NCI-H748 treated with DMSO at 0.1 percent for 48 hours (cell line): ENCODE measurements around the gene DOK6.
"Not testable (repeated sequence)": the region's sequence is repeated elsewhere in the genome, so short reads cannot be mapped to it uniquely, and the experiment has no call there.

Source experiments
- DNase-seq: peaks from one replicate; lab custom pipeline; 2025; lab: John Stamatoyannopoulos, UW

The DOK6 gene

GRCh38 chr18:69870736-69871135 lies 470.0 kb downstream of the DOK6 start:
- DNase-seq: no peak

DNA sequence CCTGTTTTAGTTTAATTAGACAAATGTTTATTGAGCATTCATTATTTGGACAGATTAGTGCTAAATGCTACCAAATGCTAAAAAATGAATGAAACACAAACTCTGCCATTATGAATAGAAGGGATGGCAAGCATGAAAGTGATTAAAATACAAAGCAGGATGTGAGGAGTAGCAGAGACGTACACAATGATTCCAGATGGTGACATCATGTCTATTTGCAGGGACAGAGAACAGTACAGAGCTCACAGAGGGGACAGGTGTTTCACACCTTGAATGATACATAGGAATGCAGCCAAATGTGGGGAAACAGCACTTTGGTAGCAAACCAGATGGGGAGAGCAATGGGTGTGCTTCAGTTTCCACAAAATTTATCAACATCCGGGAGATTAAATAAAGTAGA lies 470.7 kb downstream of the DOK6 start:
- no peak for DNase-seq

DNA sequence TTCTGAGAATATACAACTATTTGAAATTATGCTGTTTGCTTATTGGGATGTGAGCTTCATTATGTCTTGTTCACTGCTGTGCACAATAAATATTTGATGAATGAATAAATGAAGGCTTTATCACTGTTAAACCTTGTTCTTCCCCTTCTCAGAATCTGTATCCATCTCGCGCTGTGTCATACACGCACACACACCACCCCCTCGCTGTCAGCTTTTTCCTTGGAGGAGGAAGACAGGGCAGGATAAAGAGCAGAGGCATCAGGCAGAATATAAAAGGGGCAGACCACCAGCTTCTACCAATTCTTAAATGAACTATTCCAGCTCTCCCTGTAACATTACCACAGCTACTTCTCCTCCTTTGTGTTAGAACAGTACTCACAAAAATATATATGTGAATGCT lies 472.0 kb downstream of the DOK6 start:
- no peak for DNase-seq

DNA sequence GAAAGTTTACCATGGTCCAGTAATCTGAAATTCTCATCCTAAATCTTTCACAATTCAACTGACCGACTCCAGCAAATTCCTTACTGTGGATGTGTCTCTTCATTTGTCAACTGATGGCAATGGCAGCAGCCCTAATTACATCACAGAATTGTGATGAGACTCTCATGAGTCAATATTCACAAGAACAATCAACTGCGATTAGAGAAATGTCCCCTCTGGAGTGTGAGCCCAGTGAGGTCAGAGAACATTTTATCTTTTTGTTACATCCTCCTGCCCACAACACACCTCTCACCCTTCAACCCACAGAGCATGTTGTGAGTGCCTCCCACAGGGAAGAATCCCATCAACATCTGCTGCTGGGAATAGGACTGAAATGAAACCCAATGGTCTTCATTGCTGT lies 473.4 kb downstream of the DOK6 start:
- DNase-seq: no peak

GRCh38 chr18:69876490-69876889 lies 475.8 kb downstream of the DOK6 start:
- no peak for DNase-seq

- no peak for DNase-seq
Measured at GRCh38 chr18:69878213-69878933, 477.7 kb downstream of the DOK6 start.

GRCh38 chr18:69879051-69879450 lies 478.4 kb downstream of the DOK6 start:
- DNase-seq: not testable (repeated sequence)

DNA sequence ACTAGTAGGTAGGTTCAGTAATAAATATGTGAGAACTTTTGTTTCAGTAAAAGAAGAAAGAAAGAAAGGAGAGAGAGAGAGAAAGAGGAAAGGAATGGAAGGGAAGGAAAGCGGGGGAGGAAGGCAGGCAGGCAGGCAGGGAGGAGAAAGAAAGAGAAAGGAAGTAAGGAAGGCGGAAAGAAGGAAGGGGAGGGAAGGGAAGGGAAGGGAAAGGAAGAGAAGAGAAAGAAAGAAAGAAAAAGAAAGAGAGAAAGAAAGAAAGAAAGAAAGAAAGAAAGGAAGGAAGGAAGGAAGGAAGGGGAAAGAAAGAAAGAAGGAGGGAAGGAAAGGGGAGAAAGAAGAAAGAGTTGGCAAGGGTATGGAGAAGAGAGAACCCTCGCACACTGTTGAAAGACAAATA lies 479.4 kb downstream of the DOK6 start:
- DNase-seq: no peak

GRCh38 chr18:69882965-69883668 lies 482.4 kb downstream of the DOK6 start:
- DNase-seq: no peak

DNA sequence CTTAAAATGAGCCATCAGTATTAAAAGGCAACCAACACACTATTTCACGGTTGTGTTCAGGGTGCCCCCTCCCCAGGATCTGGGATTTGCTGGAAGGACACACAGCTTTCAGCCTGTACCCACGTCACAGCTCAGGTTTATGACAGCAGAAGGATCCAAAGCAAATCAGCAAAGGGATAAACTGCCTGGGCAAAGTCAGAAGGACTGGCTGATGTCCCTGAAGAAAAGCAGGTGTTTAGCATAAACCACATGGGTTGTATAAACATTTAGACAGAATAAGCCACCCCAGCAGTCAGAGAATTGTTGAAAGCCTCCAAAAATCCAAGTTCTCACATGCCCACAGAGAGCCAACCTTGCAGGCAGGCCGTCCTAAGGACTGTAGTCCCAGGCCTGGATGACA lies 483.1 kb downstream of the DOK6 start:
- DNase-seq: no peak

- DNase-seq: no peak
Measured at GRCh38 chr18:69885355-69885754, 484.7 kb downstream of the DOK6 start.

GRCh38 chr18:69885841-69886531 lies 485.3 kb downstream of the DOK6 start:
- DNase-seq: no peak

- no peak for DNase-seq
Measured at GRCh38 chr18:69887256-69887655, 486.6 kb downstream of the DOK6 start.

DNA sequence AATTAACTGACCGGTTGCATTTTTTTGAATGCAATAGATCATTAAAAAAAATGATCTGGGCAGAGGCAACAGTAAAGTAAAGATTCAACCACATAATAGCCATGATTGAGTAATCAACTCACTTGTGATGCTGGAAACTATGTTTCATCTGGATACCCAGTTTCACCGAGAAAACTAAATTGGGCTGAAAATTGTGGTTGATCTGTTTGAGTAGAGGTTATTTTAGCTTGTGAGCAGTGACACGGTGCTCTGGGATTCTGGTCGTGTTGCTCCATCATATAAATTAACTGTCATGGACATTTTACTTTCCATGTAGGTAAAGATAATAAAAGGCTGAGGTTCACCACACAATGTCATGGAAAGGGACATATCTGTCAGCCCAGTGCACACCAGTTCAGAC lies 488.3 kb downstream of the DOK6 start:
- no peak for DNase-seq

DNA sequence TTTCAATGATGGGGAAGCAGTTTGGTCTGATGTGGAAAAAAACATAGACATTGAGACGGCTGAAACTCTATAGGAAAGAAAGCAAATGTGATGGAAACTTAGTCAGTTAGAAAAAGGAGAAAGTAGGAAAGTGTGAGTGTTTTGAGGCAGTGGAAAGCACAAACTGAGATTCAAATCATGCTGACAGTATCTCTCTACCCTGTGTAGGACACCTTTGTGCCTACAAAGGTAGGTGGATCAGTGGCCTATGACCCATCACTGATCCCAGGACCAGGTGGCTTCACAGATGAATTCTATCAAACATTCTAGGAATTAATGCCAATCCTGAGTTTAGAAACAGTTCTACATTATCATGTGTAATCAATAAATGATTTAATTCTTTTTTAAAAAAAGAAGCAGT lies 489.9 kb downstream of the DOK6 start:
- no peak for DNase-seq

GRCh38 chr18:69894467-69894866 lies 493.8 kb downstream of the DOK6 start:
- no peak for DNase-seq

DNA sequence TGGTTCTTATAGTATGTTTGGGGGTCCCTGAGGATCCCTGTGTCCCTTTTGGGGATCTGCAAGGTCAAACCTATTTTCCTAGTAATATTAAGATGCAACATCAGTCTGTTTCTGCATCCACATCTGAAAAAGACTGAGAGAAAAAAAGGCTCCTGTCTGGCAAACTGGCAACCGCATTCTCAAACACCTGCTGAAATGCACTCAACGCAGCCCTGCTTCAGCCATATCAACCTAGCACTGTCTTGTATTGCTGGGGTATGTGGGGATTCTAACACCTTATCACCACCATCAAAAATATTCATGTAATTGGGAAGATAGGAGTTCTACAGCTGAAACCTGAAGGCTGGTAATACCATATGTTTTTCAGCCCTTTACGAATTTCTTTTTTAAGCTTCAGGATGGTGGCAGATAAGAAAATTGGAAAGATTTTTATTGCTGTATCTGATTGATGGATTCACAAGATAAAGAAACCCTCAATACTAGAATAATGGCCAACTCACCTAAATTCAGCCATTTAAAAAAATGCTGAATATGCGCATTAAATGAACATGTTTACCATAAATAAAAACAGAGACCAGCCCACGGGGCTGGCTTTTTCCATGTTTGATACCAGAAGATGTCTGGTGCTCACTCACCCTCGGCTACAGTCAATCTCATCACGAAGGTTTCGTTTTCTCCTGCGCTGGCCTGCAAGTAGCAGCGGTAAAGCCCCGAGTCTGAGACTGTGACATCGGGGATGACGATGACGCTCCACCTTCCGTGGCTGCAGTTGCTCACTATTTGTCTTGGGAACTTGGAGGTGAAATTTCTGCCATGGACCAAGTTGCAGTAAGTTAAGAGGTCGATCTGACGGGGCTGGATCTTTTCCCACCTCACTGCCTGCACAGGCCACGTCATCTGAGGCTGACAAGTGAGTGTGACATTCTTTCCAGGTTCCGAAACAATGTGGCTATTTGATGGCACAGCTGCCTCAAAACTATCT lies 494.7 kb downstream of the DOK6 start:
- DNase-seq: no peak

GRCh38 chr18:69897397-69898108 lies 496.9 kb downstream of the DOK6 start:
- no peak for DNase-seq

DNA sequence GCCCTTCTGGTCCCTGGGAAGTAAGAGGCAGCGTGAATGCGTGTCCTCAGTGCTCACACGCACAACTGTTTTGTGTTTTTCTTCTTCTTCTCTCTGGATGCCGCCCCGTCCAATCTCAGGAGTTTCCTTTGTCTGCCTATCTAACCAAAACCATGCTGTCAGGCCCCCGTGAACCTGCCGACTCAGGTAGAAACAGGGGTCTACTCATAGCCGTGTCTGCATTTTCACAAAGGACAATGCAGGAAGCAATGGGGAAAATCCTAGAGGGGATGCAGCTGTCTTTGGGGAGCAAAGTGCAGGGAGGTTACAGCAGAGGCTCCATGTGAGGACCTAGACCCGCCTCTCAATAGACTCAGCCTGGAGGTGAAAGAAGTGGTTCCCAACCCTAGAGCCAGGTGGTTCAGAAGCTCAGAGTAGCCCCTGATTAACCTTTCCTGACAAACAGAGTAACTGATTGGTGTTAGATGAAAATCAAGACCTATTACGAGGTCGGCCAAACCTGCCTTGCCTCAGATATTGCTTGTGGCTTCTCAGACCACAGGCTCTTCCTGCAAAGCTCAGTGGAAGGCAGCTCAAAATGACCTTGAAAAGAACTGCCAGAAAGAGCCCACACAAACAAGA lies 497.7 kb downstream of the DOK6 start:
- DNase-seq: no peak
